KOPT-K1 (cell line): ENCODE data around the gene PRKACA.

Experiments
- H3K27ac ChIP-seq: fragments of 200-600 bp; sonication (generic); 2 replicates; pipeline ENCODE4 v1.5.1; 2016; ENCODE audit warnings: antibody characterized with exemption, mild to moderate bottlenecking, low read depth, low read length; ENCODE audit not compliant: poor library complexity, severe bottlenecking
- H3K36me3 ChIP-seq: fragments of 200-600 bp; sonication (generic); 2 replicates; pipeline ENCODE4 v1.5.1; 2017; ENCODE audit warnings: antibody characterized with exemption, mild to moderate bottlenecking, low read length, moderate library complexity; ENCODE audit not compliant: insufficient read depth
- H3K9me3 ChIP-seq: fragments of 200-600 bp; sonication (generic); 2 replicates; pipeline ENCODE4 v1.5.1; 2017; ENCODE audit warnings: antibody characterized with exemption, low read length, mild to moderate bottlenecking; ENCODE audit not compliant: insufficient read depth, poor library complexity, severe bottlenecking

Gene PRKACA

DNA sequence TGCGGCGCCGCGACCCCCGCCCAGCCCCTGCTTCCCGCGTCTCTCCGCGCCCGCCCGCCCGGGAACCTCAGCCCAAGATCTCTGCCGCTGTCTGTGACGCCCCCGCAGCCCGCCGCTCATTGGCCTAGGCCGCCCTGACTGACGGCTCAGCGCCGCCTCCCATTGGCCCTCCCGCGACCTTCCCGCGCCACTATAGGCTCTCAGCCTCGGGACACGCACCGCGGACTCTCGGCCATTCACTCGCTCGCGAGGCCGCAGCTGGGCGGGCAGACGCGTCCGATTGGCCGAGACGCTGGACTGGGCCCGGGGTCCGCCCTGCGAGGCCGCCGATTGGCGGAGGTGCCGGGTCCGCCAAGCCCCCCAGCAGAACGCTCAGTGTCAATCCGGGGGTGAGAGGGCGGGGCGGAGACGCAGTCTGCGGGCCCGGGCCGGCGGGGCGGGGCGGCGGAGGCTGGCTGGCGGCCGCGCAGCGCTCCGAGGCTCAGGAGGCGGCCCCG, at the start of gene PRKACA:
PRKACA (minus strand) TSS at position 95 of the 497 bp plus-strand sequence. CDS start 215 bp downstream, outside the sequence.
- Histone ChIP-seq H3K9me3 (no peaks in the 10 kb centered on the region), H3K36me3 (peaks cover 30% of the 10 kb centered on the region), H3K27ac (peak within 1 kb of the TSS; percentile 40)

DNA sequence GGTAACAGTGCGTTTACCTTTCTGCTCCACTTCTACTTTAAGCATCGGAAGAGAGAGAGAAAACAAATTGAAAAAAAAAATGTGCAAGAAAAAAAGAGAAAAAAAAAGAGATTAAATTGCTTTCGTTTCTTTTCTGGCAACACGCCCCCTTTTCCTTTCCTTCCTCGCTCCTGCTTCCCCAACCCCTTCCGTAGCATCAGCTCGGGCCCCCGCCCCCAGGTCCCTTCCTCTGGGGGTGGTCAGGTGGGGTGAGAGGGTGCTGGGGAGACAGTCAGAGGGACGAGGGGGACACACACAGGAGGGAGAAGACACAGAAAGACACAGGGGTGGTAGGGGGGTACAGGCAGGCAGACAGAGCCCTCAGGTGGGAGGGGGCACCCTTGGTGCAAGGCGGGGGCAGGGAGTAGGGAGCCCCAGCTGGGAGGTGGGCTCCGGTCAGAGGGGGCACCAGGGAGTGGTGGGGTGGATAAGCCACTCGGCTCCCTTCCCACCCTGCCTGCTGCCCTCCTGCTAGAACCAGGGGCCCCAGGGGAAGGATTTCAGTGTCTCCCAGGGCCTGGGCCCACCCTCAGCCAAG, 49.5 kb upstream of the PRKACA start:
- Histone ChIP-seq H3K27ac (no peak overlapping the region), H3K9me3 (no peaks in the 10 kb centered on the region), H3K36me3 (no peaks in the 10 kb centered on the region)

DNA sequence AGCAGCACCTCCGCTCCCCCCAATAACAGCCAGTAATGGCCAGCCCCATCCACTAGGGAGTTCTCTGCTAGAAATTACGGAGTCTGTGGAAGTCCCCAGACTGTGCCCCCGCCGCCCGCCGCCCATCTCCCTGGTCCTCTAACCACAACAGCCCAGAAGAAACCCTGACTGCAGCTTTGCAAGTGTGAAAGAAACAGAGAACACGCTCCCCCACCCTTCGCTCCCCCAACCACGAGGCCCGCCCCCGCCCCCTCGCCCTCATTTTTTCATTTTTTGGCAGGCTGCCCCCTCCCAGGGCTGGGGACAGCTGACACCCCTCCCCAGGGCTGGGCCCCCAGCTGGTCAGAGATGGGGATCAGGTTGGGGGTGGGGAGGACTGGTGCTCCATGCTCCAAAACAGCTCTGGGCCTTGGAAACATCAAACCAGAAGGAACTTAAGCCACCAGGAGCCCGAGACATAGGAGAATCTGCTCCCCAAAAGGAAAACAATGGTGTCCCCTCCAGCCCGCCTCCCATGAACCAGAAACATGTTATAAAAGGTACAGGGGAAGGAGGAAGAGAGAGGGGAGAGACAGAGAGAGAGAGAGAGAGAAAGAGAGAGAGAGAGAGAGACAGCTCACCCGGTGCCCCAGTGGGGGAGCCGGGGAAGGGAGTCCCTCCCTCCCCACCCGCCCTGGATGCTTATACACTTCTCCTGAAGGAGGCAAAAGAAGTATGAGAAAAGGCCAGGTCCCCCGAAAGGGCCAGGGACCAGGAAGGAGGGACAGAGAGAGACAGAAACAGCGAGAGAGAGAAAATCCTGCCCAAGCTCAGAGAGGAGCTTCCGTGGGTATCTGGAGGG, 48.6 kb upstream of the PRKACA start:
- no peaks in the 10 kb centered on the region for H3K36me3 ChIP-seq
- no peaks in the 10 kb centered on the region for H3K9me3 ChIP-seq
- H3K27ac ChIP-seq: no peak overlapping the region

GRCh38 chr19:14164724-14165493, 47.3 kb upstream of the PRKACA start:
- no peak overlapping the region for H3K27ac ChIP-seq
- H3K9me3 ChIP-seq: no peaks in the 10 kb centered on the region
- H3K36me3 ChIP-seq: no peaks in the 10 kb centered on the region

DNA sequence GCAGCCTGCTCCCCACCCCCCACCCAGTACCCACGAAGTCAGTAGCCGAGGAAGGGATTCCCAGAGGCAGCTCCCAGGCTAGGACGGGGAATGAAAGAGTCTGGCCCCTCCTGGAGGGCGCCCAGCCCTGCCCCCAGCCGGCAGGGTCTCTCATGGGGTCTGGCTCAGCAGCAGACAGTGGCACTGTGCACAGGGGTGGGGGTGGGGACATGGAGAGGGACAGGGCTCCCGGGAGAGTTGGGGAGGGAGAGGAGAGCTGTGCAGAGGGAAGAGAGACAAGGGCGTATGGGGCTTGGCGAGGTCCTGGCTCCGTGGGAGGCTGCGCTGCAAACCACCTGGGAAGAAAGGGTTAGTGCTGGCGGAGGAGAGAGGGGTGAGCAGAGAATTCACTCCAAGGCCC, 46.5 kb upstream of the PRKACA start:
- Histone ChIP-seq H3K9me3 (no peaks in the 10 kb centered on the region), H3K27ac (no peak overlapping the region), H3K36me3 (no peaks in the 10 kb centered on the region)

- Histone ChIP-seq H3K27ac (no peak overlapping the region), H3K36me3 (no peaks in the 10 kb centered on the region; the same call in 1 of the 2 replicates), H3K9me3 (no peaks in the 10 kb centered on the region)
Measured at GRCh38 chr19:14162871-14163297, 45.3 kb upstream of the PRKACA start.

GRCh38 chr19:14161305-14161704, 43.7 kb upstream of the PRKACA start:
- no peak overlapping the region for H3K27ac ChIP-seq
- no peaks in the 10 kb centered on the region for H3K9me3 ChIP-seq
- H3K36me3 ChIP-seq: no peaks in the 10 kb centered on the region; the same call in 1 of the 2 replicates

DNA sequence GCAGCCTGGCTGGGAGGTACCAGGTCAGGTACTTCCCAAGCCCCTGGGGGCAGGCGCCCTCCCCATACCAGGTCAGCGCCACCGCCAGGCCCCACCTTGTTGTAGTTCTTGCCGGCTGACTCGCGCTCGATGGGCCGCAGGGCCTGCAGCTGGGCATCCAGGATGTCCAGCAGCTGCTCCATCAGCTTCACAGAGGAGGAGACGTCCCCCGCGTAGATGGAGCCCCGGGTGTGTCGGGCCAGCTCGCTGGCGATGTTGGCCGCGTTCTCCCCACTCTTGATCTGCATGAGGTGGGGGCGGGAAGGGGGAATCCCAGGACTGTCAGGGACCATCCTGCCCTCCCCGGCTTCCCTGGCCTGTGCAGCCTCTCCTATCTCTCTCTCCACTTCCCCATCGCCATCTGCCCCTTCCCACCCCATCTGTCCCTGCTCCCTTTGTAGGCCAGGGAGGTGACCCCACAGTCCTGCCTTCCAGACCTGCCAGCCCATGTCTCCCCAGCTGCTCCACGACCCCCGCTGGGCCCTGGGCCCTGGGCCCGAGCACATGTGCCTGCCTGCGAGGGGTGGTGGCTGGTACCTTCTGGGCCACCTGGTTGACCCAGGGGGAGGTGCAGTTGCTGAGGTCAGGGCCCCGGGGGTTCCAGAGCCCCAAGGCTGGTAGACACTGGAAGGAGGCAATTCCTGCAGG, 42.6 kb upstream of the PRKACA start:
- Histone ChIP-seq H3K36me3 (no peaks in the 10 kb centered on the region; the same call in 1 of the 2 replicates), H3K27ac (no peak overlapping the region)

DNA sequence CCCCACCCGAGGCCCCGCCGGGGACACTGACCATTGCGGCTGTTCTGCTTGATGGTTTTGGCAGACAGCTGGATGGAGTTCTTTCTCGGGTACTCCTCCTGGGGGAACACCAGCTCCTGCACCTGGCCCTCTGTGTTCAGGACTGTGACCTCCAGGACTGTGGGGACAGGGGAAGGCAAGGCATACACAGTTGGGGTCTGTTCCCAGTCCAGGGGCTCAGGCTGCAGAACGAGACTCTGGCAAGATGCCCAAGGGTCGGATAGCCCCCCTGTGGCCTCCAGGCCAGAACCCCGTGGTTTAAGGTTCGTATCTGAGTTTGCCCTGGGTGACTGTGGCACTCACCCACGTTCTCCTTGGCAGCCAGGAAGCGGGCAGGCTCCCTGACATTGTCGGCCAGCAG, 41.5 kb upstream of the PRKACA start:
- Histone ChIP-seq H3K36me3 (no peaks in the 10 kb centered on the region; the same call in 1 of the 2 replicates), H3K27ac (no peak overlapping the region), H3K9me3 (no peaks in the 10 kb centered on the region)

More for the DNA sequence above, 42.6 kb upstream of the PRKACA start:
- H3K9me3 ChIP-seq: no peaks in the 10 kb centered on the region

GRCh38 chr19:14158276-14159023, 40.9 kb upstream of the PRKACA start:
- H3K9me3 ChIP-seq: no peaks in the 10 kb centered on the region
- no peak overlapping the region for H3K27ac ChIP-seq
- H3K36me3 ChIP-seq: no peaks in the 10 kb centered on the region; the same call in 1 of the 2 replicates

DNA sequence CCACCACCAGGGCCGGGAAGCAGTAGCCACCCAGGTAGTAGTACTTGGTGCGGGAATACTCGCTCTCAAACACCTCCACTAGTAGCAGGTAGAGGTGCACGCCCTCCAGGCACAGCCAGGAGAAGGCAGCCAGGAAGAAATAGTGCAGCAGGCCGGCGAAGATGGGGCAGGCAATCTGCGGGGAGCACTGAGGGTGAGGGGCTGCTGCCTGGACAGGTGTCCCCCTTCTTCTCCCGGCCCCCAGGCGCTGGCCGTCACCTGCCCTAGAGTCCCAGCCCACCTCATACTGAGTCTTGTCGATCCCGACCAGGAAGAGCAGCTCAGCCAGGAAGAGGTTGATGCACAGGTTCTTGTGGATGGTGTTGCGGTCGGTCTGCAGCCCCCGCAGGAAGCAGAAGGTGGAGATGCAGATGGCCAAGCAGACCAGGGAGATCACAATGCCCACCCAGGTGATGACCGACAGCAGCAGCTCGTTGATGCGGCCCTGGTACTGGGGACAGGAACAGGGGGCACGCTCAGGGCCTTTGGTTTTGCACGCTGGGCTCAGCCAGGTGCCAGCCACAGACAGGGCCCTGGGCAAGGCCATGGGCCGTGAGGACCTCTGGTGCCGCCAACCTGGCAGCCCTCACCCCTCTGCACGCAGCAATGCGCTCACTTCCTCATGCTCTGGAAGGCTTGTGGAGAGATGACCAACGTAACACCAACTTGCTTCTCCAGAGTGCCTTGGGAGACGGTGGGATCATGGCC, 39.6 kb upstream of the PRKACA start:
- Histone ChIP-seq H3K36me3 (no peaks in the 10 kb centered on the region; the same call in 1 of the 2 replicates), H3K9me3 (no peaks in the 10 kb centered on the region), H3K27ac (no peak overlapping the region)

- no peaks in the 10 kb centered on the region for H3K9me3 ChIP-seq
- H3K27ac ChIP-seq: no peak overlapping the region
- no peaks in the 10 kb centered on the region; the same call in 1 of the 2 replicates for H3K36me3 ChIP-seq
Measured at GRCh38 chr19:14156122-14156521, 38.6 kb upstream of the PRKACA start.

GRCh38 chr19:14155371-14155770, 37.8 kb upstream of the PRKACA start:
- H3K27ac ChIP-seq: no peak overlapping the region
- H3K36me3 ChIP-seq: no peaks in the 10 kb centered on the region; the same call in 1 of the 2 replicates
- no peaks in the 10 kb centered on the region for H3K9me3 ChIP-seq
